HCT116 (cell line): ENCODE measurements around the gene SLC25A45. TPM values are rescaled to one million over a fixed set of nuclear protein-coding genes. Genes with fewer than 3 reads are reported as not detected.

Experiments
- ATAC-seq: fragments of 200-7000 bp; cut with Tn5 transposase; 2 replicates; pipeline ENCODE4 v1.9.1; 2020; ENCODE audit warnings: mild to moderate bottlenecking, moderate library complexity
- BruUV-seq: library from RNA; stranded (reverse); fragments of 400-500 nt; replicated peaks from 2 replicates; lab custom pipeline; 2021; lab: Mats Ljungman, UMichigan
- CTCF ChIA-PET: fragments of 300-600 bp; sonication (Branson Sonifier 250); formaldehyde crosslinking; loops from one replicate; lab custom pipeline; 2021; ENCODE audit warnings: antibody characterized with exemption; lab: Charles Lee
- POLR2A ChIA-PET: fragments of 300-600, 350-600 bp; sonication (Branson Sonifier 250); formaldehyde crosslinking; loops from one replicate; lab custom pipeline; 2021; ENCODE audit warnings: antibody characterized with exemption; lab: Charles Lee
- RAD21 ChIA-PET, 2 experiments: fragments of 300-600 bp; sonication (Branson Sonifier 250); formaldehyde crosslinking; loops; one replicate each; lab custom pipeline; 2023; ENCODE audit warnings: low total read pairs in 2 of 2; ENCODE audit not compliant: uncharacterized antibody in 2 of 2, unreplicated experiment in 2 of 2, low non-redundant PET in 1 of 2; lab: Charles Lee
- DNase-seq: peaks from one replicate; pipeline ENCODE4 v3.0.0-alpha.2; 2010; ENCODE audit warnings: low read depth, low spot score
- H2AFZ ChIP-seq: fragments of 200-600 bp; shearing (Covaris generic), sonication (generic); 2 replicates; pipeline ENCODE4 v1.6.1; 2017; ENCODE audit warnings: low read depth, mixed run types, mixed read lengths, antibody characterized with exemption, low read length; ENCODE audit not compliant: poor library complexity, severe bottlenecking
- H3K27ac ChIP-seq: 2 replicates; pipeline ENCODE4 v1.5.1; 2012; ENCODE audit warnings: low read depth, low read length
- H3K27me3 ChIP-seq: fragments of 200-600 bp; sonication (generic); 2 replicates; pipeline ENCODE4 v1.6.1; 2016; ENCODE audit warnings: mixed run types, low read length, mixed read lengths; ENCODE audit not compliant: insufficient read depth
- H3K36me3 ChIP-seq, 2 experiments: fragments of 200-500 bp in 1 of 2; fragments of 200-600 bp in 1 of 2; sonication (Bioruptor generic) in 1 of 2; sonication (generic) in 1 of 2; 2 replicates each; pipeline versions ENCODE4 v1.5.1 to v1.6.1; 2014 to 2016; ENCODE audit warnings: low read length in 2 of 2, inconsistent platforms in 1 of 2, mixed read lengths in 1 of 2, mixed run types in 1 of 2; ENCODE audit not compliant: insufficient read depth in 2 of 2, control insufficient read depth in 1 of 2
- H3K4me1 ChIP-seq, 2 experiments: fragments of 200-600 bp in 1 of 2; sonication (generic) in 1 of 2; 2 replicates each; pipeline versions ENCODE4 v1.5.1 to v1.6.1; 2012 to 2017; ENCODE audit warnings: low read length in 2 of 2, inconsistent platforms in 1 of 2, mild to moderate bottlenecking in 1 of 2, mixed read lengths in 1 of 2, mixed run types in 1 of 2, moderate library complexity in 1 of 2; ENCODE audit not compliant: insufficient read depth in 2 of 2, control insufficient read depth in 1 of 2
- H3K4me2 ChIP-seq: fragments of 200-600 bp; sonication (generic); 2 replicates; pipeline ENCODE4 v1.6.1; 2017; ENCODE audit warnings: mixed run types, low read length, mixed read lengths
- H3K4me3 ChIP-seq, 2 experiments: fragments of 200-600 bp in 1 of 2; sonication (generic) in 1 of 2; replicated peaks in 1 of 2; 2 replicates each; pipeline ENCODE4 v1.5.1; 2011 to 2016; ENCODE audit warnings: low read length in 2 of 2, control low read depth in 1 of 2, low read depth in 1 of 2, mild to moderate bottlenecking in 1 of 2, mixed read lengths in 1 of 2, mixed run types in 1 of 2
- H3K79me2 ChIP-seq: fragments of 200-600 bp; sonication (generic); 2 replicates; pipeline ENCODE4 v1.6.1; 2017; ENCODE audit warnings: mild to moderate bottlenecking, mixed run types, low read length, moderate library complexity, mixed read lengths; ENCODE audit not compliant: insufficient read depth
- H3K9ac ChIP-seq: fragments of 200-600 bp; sonication (generic); 2 replicates; pipeline ENCODE4 v1.6.1; 2016; ENCODE audit warnings: low read length, mixed read lengths
- H3K9me2 ChIP-seq: fragments of 200-600 bp; sonication (generic), shearing (Covaris generic); 2 replicates; pipeline ENCODE4 v1.6.1; 2017; ENCODE audit warnings: mixed run types, mild to moderate bottlenecking, moderate library complexity; ENCODE audit not compliant: insufficient read depth
- H3K9me3 ChIP-seq, 2 experiments: fragments of 200-500 bp in 1 of 2; fragments of 200-600 bp in 1 of 2; sonication (Bioruptor generic) in 1 of 2; sonication (generic) in 1 of 2; 2 replicates each; pipeline ENCODE4 v1.6.1; 2014 to 2017; ENCODE audit warnings: low read length in 2 of 2, mixed read lengths in 2 of 2, inconsistent platforms in 1 of 2, low read depth in 1 of 2, mild to moderate bottlenecking in 1 of 2, mixed run types in 1 of 2, moderate library complexity in 1 of 2; ENCODE audit not compliant: control insufficient read depth in 1 of 2, insufficient read depth in 1 of 2
- H4K20me1 ChIP-seq: fragments of 200-600 bp; sonication (generic), shearing (Covaris generic); 2 replicates; pipeline ENCODE4 v1.6.1; 2017; ENCODE audit warnings: mixed run types, mild to moderate bottlenecking, moderate library complexity; ENCODE audit not compliant: insufficient read depth
- ATF3 ChIP-seq: IDR thresholded peaks from 2 replicates; pipeline ENCODE4 v1.6.1; 2012
- CEBPB ChIP-seq: IDR thresholded peaks from 2 replicates; pipeline ENCODE4 v1.6.1; 2012; ENCODE audit warnings: low read depth
- CTCF ChIP-seq, 3 experiments: fragments of 200-600 bp in 1 of 3; sonication (generic) in 1 of 3; IDR thresholded peaks in 2 of 3; conservative IDR thresholded peaks in 1 of 3; 2 replicates each; pipeline ENCODE4 v1.5.1; 2012 to 2017; ENCODE audit warnings: low read depth in 2 of 3, low read length in 2 of 3, antibody characterized with exemption in 1 of 3, borderline replicate concordance in 1 of 3, control low read depth in 1 of 3, mild to moderate bottlenecking in 1 of 3, mixed read lengths in 1 of 3, mixed run types in 1 of 3, moderate library complexity in 1 of 3; ENCODE audit not compliant: insufficient read depth in 1 of 3
- EZH2 ChIP-seq: fragments of 200-600 bp; sonication (generic); IDR thresholded peaks from 2 replicates; pipeline ENCODE4 v1.6.1; 2017; ENCODE audit warnings: antibody characterized with exemption, mixed run types
- EZH2phosphoT487 ChIP-seq: fragments of 200-600 bp; IDR thresholded peaks from 2 replicates; pipeline ENCODE4 v1.6.1; 2018; ENCODE audit warnings: antibody characterized with exemption, borderline replicate concordance
- FOSL1 ChIP-seq: IDR thresholded peaks from 2 replicates; pipeline ENCODE4 v1.6.1; 2012; ENCODE audit warnings: low read depth
- JUND ChIP-seq: IDR thresholded peaks from 2 replicates; pipeline ENCODE4 v1.6.1; 2012
- MAX ChIP-seq: IDR thresholded peaks from 2 replicates; pipeline ENCODE4 v1.6.1; 2012
- POLR2A ChIP-seq: IDR thresholded peaks from 2 replicates; pipeline ENCODE4 v1.7.0; 2011; ENCODE audit warnings: borderline replicate concordance; ENCODE audit not compliant: insufficient read depth, insufficient read length; ENCODE audit errors: extremely low read depth
- RAD21 ChIP-seq: IDR thresholded peaks from 2 replicates; pipeline ENCODE4 v1.6.1; 2012; ENCODE audit warnings: low read depth, mild to moderate bottlenecking
- SP1 ChIP-seq: IDR thresholded peaks from 2 replicates; pipeline ENCODE4 v1.6.1; 2012; ENCODE audit warnings: low read depth
- SRF ChIP-seq: IDR thresholded peaks from 2 replicates; pipeline ENCODE4 v1.6.1; 2012; ENCODE audit warnings: low read depth
- TCF7L2 ChIP-seq: IDR thresholded peaks from 2 replicates; pipeline ENCODE4 v1.7.0; 2011; ENCODE audit warnings: borderline replicate concordance, inconsistent platforms; ENCODE audit not compliant: insufficient read depth, insufficient read length; ENCODE audit errors: extremely low read depth
- YY1 ChIP-seq: IDR thresholded peaks from 2 replicates; pipeline ENCODE4 v1.6.1; 2011; ENCODE audit warnings: low read length, low read depth, moderate library complexity, mild to moderate bottlenecking; ENCODE audit not compliant: insufficient replicate concordance; ENCODE audit errors: extremely low read depth
- ZNF274 ChIP-seq: fragments of 200-500 bp; sonication (Bioruptor generic); IDR thresholded peaks from 2 replicates; pipeline ENCODE4 v1.6.1; 2014; ENCODE audit warnings: mild to moderate bottlenecking, low read depth, low read length, inconsistent platforms
- intact Hi-C: fragments of 100-400 bp; cut with micrococcal nuclease; formaldehyde crosslinking; loops from 2 replicates; pipeline ENCODE4 v1.10.0; 2022
- total RNA-seq: library from RNA; stranded (reverse); gene quantifications from one replicate; pipeline ENCODE4 v1.2.1, GENCODE V29; 2021; ENCODE audit not compliant: unreplicated experiment
- TF ChIP-seq, protein P1 (sequence below): IDR thresholded peaks from 2 replicates; pipeline ENCODE4 v1.6.1; 2011; ENCODE audit warnings: mild to moderate bottlenecking, low read length, moderate library complexity; ENCODE audit not compliant: insufficient replicate concordance; ENCODE audit errors: extremely low read depth
- TF ChIP-seq, protein P2 (sequence below): IDR thresholded peaks from 2 replicates; pipeline ENCODE4 v1.6.1; 2012; ENCODE audit warnings: low read depth

SLC25A45 gene
- total RNA-seq, 1 experiment from 2014 or later = 3.9 TPM

GRCh38 chr11:65404210-65404609 is 21.8 kb upstream of the SLC25A45 start (continued):
- TF ChIP-seq ATF3 = no peak
- no peak for TF ChIP-seq CEBPB
- no peak for TF ChIP-seq EZH2phosphoT487
- TF ChIP-seq, protein P1, sequence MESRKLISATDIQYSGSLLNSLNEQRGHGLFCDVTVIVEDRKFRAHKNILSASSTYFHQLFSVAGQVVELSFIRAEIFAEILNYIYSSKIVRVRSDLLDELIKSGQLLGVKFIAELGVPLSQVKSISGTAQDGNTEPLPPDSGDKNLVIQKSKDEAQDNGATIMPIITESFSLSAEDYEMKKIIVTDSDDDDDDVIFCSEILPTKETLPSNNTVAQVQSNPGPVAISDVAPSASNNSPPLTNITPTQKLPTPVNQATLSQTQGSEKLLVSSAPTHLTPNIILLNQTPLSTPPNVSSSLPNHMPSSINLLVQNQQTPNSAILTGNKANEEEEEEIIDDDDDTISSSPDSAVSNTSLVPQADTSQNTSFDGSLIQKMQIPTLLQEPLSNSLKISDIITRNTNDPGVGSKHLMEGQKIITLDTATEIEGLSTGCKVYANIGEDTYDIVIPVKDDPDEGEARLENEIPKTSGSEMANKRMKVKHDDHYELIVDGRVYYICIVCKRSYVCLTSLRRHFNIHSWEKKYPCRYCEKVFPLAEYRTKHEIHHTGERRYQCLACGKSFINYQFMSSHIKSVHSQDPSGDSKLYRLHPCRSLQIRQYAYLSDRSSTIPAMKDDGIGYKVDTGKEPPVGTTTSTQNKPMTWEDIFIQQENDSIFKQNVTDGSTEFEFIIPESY = no peak
- no peak for TF ChIP-seq SRF
- TF ChIP-seq TCF7L2 = no peak
- TF ChIP-seq, all 23 proteins: peak for 0

- BruUV-seq = no TSS peak
- Histone ChIP-seq H2AFZ (no peak overlapping the region), H3K9me2 (no peaks in the 10 kb centered on the region), H3K27ac (no peak overlapping the region), H3K4me1 (no peaks in the 10 kb centered on the region), H3K9ac (no peak overlapping the region), H3K36me3 (peaks cover 22 to 23% of the 10 kb centered on the region in 2 experiments), H3K9me3 (no peaks in the 10 kb centered on the region), H3K79me2 (no peaks in the 10 kb centered on the region), H3K4me2 (no peak overlapping the region), H3K4me3 (no peak overlapping the region), H3K27me3 (no peaks in the 10 kb centered on the region), H4K20me1 (no peaks in the 10 kb centered on the region)
- ChIA-PET POLR2A (no interaction called here), RAD21 (no interaction called here), CTCF (no interaction called here)
- intact Hi-C loops = no loop called here
- DNase-seq = no peak
- no peak for ATAC-seq
- TF ChIP-seq CTCF (IDR thresholded peaks at IDR 0.05 in 2 of 3, conservative IDR thresholded peaks at IDR 0.05 in 1 of 3; ENCODE audit: borderline replicate concordance in 1 of 3, insufficient read depth in 1 of 3, low read depth in 2 of 3, low read length in 2 of 3) (no peak), JUND (no peak), TCF7L2 (no peak), SP1 (no peak), POLR2A (no peak), EZH2 (no peak), MAX (no peak), FOSL1 (no peak), YY1 (no peak), ZNF274 (no peak), RAD21 (no peak), CEBPB (no peak)
- TF ChIP-seq, protein P2, sequence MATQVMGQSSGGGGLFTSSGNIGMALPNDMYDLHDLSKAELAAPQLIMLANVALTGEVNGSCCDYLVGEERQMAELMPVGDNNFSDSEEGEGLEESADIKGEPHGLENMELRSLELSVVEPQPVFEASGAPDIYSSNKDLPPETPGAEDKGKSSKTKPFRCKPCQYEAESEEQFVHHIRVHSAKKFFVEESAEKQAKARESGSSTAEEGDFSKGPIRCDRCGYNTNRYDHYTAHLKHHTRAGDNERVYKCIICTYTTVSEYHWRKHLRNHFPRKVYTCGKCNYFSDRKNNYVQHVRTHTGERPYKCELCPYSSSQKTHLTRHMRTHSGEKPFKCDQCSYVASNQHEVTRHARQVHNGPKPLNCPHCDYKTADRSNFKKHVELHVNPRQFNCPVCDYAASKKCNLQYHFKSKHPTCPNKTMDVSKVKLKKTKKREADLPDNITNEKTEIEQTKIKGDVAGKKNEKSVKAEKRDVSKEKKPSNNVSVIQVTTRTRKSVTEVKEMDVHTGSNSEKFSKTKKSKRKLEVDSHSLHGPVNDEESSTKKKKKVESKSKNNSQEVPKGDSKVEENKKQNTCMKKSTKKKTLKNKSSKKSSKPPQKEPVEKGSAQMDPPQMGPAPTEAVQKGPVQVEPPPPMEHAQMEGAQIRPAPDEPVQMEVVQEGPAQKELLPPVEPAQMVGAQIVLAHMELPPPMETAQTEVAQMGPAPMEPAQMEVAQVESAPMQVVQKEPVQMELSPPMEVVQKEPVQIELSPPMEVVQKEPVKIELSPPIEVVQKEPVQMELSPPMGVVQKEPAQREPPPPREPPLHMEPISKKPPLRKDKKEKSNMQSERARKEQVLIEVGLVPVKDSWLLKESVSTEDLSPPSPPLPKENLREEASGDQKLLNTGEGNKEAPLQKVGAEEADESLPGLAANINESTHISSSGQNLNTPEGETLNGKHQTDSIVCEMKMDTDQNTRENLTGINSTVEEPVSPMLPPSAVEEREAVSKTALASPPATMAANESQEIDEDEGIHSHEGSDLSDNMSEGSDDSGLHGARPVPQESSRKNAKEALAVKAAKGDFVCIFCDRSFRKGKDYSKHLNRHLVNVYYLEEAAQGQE = no peak
Measured at GRCh38 chr11:65403607-65404121, 21.2 kb upstream of the SLC25A45 start.
